Liver (tissue), 9 donors: ENCODE results near the gene ATAD1. TPM values are rescaled to one million over a fixed set of nuclear protein-coding genes. Genes with fewer than 3 reads are reported as not detected.

Experiments
- DNase-seq: peaks from one replicate; pipeline ENCODE4 v3.0.0-alpha.2; 2017; ENCODE audit warnings: low spot score
- H3K27ac ChIP-seq, 2 donors: one replicate each; pipeline ENCODE4 v1.7.0; 2013; ENCODE audit warnings: inconsistent platforms in 2 of 2, low read length in 2 of 2, control low read depth in 1 of 2, low read depth in 1 of 2, mild to moderate bottlenecking in 1 of 2
- H3K27me3 ChIP-seq, 4 donors: one replicate each; pipeline versions ENCODE4 v1.6.1 to v1.7.0; 2013; ENCODE audit warnings: low read length in 3 of 4, inconsistent platforms in 1 of 4, mild to moderate bottlenecking in 1 of 4, moderate library complexity in 1 of 4; ENCODE audit not compliant: control insufficient read depth in 4 of 4, insufficient read depth in 4 of 4
- H3K36me3 ChIP-seq, 4 donors: one replicate each; pipeline versions ENCODE4 v1.6.1 to v1.7.0; 2013; ENCODE audit warnings: low read length in 3 of 4, mild to moderate bottlenecking in 3 of 4, low read depth in 1 of 4, moderate library complexity in 1 of 4; ENCODE audit not compliant: control insufficient read depth in 4 of 4, insufficient read depth in 3 of 4
- H3K4me1 ChIP-seq, 4 donors: one replicate each; pipeline versions ENCODE4 v1.6.1 to v1.7.0; 2013; ENCODE audit warnings: low read length in 3 of 4, mild to moderate bottlenecking in 3 of 4, moderate library complexity in 1 of 4; ENCODE audit not compliant: control insufficient read depth in 4 of 4, insufficient read depth in 4 of 4
- H3K4me3 ChIP-seq, 3 donors: one replicate each; pipeline versions ENCODE4 v1.6.1 to v1.7.0; 2013; ENCODE audit warnings: low read length in 3 of 3, control low read depth in 1 of 3, low read depth in 1 of 3, mild to moderate bottlenecking in 1 of 3
- H3K9ac ChIP-seq, 2 donors: one replicate each; pipeline ENCODE4 v1.7.0; 2013; ENCODE audit warnings: low read length in 2 of 2, mild to moderate bottlenecking in 2 of 2, moderate library complexity in 2 of 2, control low read depth in 1 of 2, low read depth in 1 of 2
- H3K9me3 ChIP-seq, 4 donors: one replicate each; pipeline versions ENCODE4 v1.6.1 to v1.7.0; 2013; ENCODE audit warnings: low read length in 3 of 4; ENCODE audit not compliant: control insufficient read depth in 4 of 4
- FOXA1 ChIP-seq: IDR thresholded peaks from 2 replicates; pipeline ENCODE4 v1.6.1; 2016; ENCODE audit warnings: antibody characterized with exemption
- FOXA2 ChIP-seq: IDR thresholded peaks from 2 replicates; pipeline ENCODE4 v1.6.1; 2016; ENCODE audit warnings: antibody characterized with exemption
- HNF4A ChIP-seq, 2 donors: conservative IDR thresholded peaks; 2 replicates each; pipeline ENCODE4 v1.6.1; 2016; ENCODE audit warnings: antibody characterized with exemption in 2 of 2, mild to moderate bottlenecking in 2 of 2
- RAD21 ChIP-seq, 2 donors: IDR thresholded peaks; 2 replicates each; pipeline ENCODE4 v1.6.1; 2016; ENCODE audit warnings: antibody characterized with exemption in 2 of 2, mild to moderate bottlenecking in 2 of 2
- RXRA ChIP-seq, 2 donors: IDR thresholded peaks; 2 replicates each; pipeline ENCODE4 v1.6.1; 2017 to 2018; ENCODE audit warnings: antibody characterized with exemption in 2 of 2, mild to moderate bottlenecking in 1 of 2
- SP1 ChIP-seq: IDR thresholded peaks from 2 replicates; pipeline ENCODE4 v1.6.1; 2018; ENCODE audit warnings: antibody characterized with exemption, mild to moderate bottlenecking
- TAF1 ChIP-seq: conservative IDR thresholded peaks from 2 replicates; pipeline ENCODE4 v1.6.1; 2016; ENCODE audit warnings: antibody characterized with exemption, mild to moderate bottlenecking
- YY1 ChIP-seq: IDR thresholded peaks from 2 replicates; pipeline ENCODE4 v1.6.1; 2016; ENCODE audit warnings: antibody characterized with exemption, mild to moderate bottlenecking
- WGBS: extraction: QIAGEN DNeasy Blood & Tissue Kit; methylation state at CpG from one replicate; pipeline ENCODE4 v1.1.7; 2013; 5-methylcytosine and 5-hydroxymethylcytosine counted together
- polyA plus RNA-seq, 2 donors: library from polyadenylated mRNA; stranded (reverse) in 1 of 2; unstranded in 1 of 2; fragments of 200-250 nt in 1 of 2; fragments of >200 nt in 1 of 2; fragmentation: Nextera tagmentation in 1 of 2; extraction: Ambion mirVana in 1 of 2; gene quantifications; one replicate each; pipeline versions ENCODE4 v1.2.1 to v1.2.3, GENCODE V29; 2013 to 2015
- total RNA-seq, 2 donors: library from RNA; depleted of rRNA; stranded (reverse); fragments of >200 nt; gene quantifications; one replicate each; pipeline ENCODE4 v1.2.3, GENCODE V29; 2014
- TF ChIP-seq, protein P1 (sequence below): IDR thresholded peaks from 2 replicates; pipeline ENCODE4 v1.6.1; 2016; ENCODE audit warnings: antibody characterized with exemption, mild to moderate bottlenecking
- TF ChIP-seq, protein P2 (sequence below): fragments of 150-350 bp; IDR thresholded peaks from 2 replicates; pipeline ENCODE4 v1.5.1; 2017; ENCODE audit warnings: improper control_type of control experiment, low read depth, low read length; ENCODE audit not compliant: missing input control
- TF ChIP-seq, protein P3 (sequence below): IDR thresholded peaks from 2 replicates; pipeline ENCODE4 v1.6.1; 2016; ENCODE audit warnings: antibody characterized with exemption
- TF ChIP-seq, protein P4 (sequence below): IDR thresholded peaks from 2 replicates; pipeline ENCODE4 v1.6.1; 2016; ENCODE audit warnings: antibody characterized with exemption
- TF ChIP-seq, protein P5 (sequence below): IDR thresholded peaks from 2 replicates; pipeline ENCODE4 v1.6.1; 2016; ENCODE audit warnings: antibody characterized with exemption
- donor health status: healthy.
- donor health status: healthy.
- donor health status: healthy.
- donor health status: healthy.
- donor health status: healthy.

ATAD1 gene
- total and polyA plus RNA-seq, 4 donors, result 12.6 to 33.4 (median 13.1) TPM

DNA sequence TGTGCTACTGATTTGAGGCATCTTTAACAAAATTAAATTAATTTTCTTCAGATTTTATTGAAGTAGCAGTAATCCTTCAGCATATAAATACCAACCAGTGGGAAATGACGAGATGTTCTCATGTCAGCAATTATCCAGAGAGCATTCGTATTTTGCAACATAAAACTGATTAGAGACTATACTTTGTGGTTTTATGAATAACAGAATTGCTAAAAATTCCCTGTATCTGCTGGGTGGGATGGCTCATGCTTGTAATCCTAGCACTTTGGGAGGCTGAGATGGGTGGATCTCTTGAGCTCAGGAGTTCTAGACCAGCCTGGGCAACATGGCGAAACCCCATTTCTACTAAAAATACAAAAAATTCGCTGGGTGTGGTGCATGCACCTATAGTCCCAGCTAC, 56.9 kb downstream of the ATAD1 start:
- Histone ChIP-seq H3K27ac (no peak overlapping the region), H3K9me3 (no peaks in the 10 kb centered on the region), H3K27me3 (no peaks in the 10 kb centered on the region), H3K9ac (no peak overlapping the region), H3K36me3 (peaks cover 0 to 8% (median 0%) of the 10 kb centered on the region in 4 donors), H3K4me3 (no peak overlapping the region), H3K4me1 (peaks cover 0 to 2% (median 0%) of the 10 kb centered on the region in 4 donors)
- TF ChIP-seq YY1 (no peak), FOXA1 (no peak), RXRA (IDR thresholded peaks at IDR 0.05) (no peak), RAD21 (IDR thresholded peaks at IDR 0.05) (no peak), HNF4A (conservative IDR thresholded peaks at IDR 0.05) (no peak), SP1 (no peak)
- TF ChIP-seq, protein P1, sequence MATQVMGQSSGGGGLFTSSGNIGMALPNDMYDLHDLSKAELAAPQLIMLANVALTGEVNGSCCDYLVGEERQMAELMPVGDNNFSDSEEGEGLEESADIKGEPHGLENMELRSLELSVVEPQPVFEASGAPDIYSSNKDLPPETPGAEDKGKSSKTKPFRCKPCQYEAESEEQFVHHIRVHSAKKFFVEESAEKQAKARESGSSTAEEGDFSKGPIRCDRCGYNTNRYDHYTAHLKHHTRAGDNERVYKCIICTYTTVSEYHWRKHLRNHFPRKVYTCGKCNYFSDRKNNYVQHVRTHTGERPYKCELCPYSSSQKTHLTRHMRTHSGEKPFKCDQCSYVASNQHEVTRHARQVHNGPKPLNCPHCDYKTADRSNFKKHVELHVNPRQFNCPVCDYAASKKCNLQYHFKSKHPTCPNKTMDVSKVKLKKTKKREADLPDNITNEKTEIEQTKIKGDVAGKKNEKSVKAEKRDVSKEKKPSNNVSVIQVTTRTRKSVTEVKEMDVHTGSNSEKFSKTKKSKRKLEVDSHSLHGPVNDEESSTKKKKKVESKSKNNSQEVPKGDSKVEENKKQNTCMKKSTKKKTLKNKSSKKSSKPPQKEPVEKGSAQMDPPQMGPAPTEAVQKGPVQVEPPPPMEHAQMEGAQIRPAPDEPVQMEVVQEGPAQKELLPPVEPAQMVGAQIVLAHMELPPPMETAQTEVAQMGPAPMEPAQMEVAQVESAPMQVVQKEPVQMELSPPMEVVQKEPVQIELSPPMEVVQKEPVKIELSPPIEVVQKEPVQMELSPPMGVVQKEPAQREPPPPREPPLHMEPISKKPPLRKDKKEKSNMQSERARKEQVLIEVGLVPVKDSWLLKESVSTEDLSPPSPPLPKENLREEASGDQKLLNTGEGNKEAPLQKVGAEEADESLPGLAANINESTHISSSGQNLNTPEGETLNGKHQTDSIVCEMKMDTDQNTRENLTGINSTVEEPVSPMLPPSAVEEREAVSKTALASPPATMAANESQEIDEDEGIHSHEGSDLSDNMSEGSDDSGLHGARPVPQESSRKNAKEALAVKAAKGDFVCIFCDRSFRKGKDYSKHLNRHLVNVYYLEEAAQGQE, result no peak
- TF ChIP-seq, protein P2, sequence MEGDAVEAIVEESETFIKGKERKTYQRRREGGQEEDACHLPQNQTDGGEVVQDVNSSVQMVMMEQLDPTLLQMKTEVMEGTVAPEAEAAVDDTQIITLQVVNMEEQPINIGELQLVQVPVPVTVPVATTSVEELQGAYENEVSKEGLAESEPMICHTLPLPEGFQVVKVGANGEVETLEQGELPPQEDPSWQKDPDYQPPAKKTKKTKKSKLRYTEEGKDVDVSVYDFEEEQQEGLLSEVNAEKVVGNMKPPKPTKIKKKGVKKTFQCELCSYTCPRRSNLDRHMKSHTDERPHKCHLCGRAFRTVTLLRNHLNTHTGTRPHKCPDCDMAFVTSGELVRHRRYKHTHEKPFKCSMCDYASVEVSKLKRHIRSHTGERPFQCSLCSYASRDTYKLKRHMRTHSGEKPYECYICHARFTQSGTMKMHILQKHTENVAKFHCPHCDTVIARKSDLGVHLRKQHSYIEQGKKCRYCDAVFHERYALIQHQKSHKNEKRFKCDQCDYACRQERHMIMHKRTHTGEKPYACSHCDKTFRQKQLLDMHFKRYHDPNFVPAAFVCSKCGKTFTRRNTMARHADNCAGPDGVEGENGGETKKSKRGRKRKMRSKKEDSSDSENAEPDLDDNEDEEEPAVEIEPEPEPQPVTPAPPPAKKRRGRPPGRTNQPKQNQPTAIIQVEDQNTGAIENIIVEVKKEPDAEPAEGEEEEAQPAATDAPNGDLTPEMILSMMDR, result no peak
- TF ChIP-seq, protein P3, sequence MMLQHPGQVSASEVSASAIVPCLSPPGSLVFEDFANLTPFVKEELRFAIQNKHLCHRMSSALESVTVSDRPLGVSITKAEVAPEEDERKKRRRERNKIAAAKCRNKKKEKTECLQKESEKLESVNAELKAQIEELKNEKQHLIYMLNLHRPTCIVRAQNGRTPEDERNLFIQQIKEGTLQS, result no peak
- TF ChIP-seq, protein P4, sequence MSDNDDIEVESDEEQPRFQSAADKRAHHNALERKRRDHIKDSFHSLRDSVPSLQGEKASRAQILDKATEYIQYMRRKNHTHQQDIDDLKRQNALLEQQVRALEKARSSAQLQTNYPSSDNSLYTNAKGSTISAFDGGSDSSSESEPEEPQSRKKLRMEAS, result no peak
- no peak for DNase-seq
- WGBS, result 94% methylated on average over 4 of the region's 4 CpGs

DNA sequence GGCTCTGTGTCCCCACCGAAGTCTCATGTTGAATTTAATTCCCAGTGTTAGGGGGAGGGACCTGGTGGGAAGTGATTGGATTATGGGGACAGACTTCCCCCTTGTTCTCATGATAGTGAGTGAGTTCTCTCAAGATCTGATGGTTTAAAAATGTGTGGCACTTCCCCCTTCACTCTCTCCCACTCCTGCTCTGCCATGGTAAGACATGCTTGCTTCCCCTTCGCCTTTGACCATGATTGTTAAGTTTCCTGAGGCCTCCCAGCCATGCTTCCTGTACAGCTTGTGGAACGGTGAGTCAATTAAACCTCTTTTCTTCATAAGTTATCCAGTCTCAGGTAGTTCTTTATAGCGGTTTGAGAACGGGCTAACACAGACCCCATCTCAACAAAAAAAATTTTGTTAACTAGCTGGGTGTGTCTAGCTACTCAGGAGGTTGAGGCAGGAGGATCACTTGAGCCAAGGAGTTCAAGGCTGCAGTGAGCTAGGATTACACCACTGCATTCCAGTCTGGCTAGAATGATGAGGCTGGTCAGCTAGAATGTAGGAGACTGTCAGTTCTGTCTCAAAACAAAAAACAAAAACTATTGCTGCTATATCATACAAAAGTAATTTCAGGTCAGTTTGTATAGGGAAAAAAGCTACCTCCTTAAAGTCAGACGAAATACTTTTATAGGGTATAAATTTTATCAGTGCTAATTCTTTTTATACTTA, 57.7 kb downstream of the ATAD1 start:
- no peak overlapping the region for H3K4me3 ChIP-seq
- H3K9ac ChIP-seq, result no peak overlapping the region
- peaks cover 0 to 2% (median 0%) of the 10 kb centered on the region in 4 donors for H3K4me1 ChIP-seq
- peaks cover 0 to 3% (median 0%) of the 10 kb centered on the region in 4 donors for H3K36me3 ChIP-seq
- H3K27ac ChIP-seq, result no peak overlapping the region
- no peak for DNase-seq
- TF ChIP-seq, protein P3, result no peak
- TF ChIP-seq FOXA2 (no peak), TAF1 (no peak), YY1 (no peak)
- TF ChIP-seq, protein P5, sequence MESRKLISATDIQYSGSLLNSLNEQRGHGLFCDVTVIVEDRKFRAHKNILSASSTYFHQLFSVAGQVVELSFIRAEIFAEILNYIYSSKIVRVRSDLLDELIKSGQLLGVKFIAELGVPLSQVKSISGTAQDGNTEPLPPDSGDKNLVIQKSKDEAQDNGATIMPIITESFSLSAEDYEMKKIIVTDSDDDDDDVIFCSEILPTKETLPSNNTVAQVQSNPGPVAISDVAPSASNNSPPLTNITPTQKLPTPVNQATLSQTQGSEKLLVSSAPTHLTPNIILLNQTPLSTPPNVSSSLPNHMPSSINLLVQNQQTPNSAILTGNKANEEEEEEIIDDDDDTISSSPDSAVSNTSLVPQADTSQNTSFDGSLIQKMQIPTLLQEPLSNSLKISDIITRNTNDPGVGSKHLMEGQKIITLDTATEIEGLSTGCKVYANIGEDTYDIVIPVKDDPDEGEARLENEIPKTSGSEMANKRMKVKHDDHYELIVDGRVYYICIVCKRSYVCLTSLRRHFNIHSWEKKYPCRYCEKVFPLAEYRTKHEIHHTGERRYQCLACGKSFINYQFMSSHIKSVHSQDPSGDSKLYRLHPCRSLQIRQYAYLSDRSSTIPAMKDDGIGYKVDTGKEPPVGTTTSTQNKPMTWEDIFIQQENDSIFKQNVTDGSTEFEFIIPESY, result no peak
- TF ChIP-seq, protein P4, result no peak
- H3K27me3 ChIP-seq, result no peaks in the 10 kb centered on the region
- 81% methylated on average over 6 of the region's 6 CpGs for WGBS
- no peaks in the 10 kb centered on the region for H3K9me3 ChIP-seq
